Measurements from ENCODE around the gene CEP20. TPM values are rescaled to one million over a fixed set of nuclear protein-coding genes. Genes with fewer than 3 reads are reported as not detected.
"Not testable (repeated sequence)": the region's sequence is repeated elsewhere in the genome, so short reads cannot be mapped to it uniquely, and the experiment has no call there.

Gene CEP20, protein sequence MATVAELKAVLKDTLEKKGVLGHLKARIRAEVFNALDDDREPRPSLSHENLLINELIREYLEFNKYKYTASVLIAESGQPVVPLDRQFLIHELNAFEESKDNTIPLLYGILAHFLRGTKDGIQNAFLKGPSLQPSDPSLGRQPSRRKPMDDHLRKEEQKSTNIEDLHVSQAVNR
- 48.9 TPM for polyA plus RNA-seq (2013)

DNA sequence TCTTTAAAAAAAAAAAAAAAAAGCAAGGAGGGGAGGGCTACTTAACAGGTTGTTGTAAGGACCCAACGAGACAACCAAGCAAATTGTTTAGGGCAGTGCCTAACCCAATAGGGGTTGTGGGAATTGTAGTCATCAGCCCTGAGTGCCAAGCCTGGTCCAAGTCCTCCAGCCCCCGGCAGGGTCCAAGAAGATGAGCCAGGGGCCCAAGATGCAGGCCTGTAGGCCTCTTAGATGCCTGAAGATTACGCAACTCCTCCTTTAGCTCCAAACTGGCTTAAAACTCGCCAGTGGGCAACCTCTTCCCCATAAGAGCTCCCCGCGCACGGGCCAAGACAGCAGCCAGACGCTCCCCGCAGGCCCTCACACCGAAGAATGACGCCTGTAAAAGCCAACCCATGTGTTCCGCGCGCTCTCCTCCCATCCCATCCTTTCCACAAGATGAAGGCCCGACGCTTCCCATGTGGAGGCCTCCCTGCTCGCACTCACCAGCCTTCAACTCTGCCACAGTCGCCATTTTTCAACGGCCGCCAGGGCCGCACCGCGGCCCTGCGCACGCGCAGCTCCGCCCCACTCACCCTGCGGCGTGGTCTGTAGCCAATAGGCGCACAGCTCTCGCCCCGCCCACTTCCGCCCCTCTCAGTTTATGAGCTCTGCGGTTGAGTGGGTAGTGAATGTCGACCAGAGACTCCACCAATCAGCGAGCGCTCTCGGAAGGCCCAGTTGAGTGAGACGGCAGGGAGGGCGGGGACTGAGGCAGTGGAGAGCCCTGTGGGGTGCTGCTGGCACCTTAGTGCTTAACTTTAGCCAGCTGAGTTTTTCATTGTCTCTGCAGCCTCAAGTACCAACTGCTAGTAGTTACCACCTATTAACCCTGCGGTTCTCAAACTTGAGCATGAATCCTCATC lies at the start of gene CEP20:
TSS of gene CEP20 (minus strand) at position 532 of the 905 bp plus-strand sequence. CDS start at position 514, 18 bp downstream.
- Histone ChIP-seq H3K4me3 (ENCODE audit: control insufficient read depth in 1 of 7, extremely low read depth in 1 of 7, insufficient read depth in 4 of 7, low read depth in 2 of 7, low read length in 6 of 7) (peak within 1 kb of the TSS; percentile 87 to 99 (median 96)), H3K27me3 (replicated peaks in 2 of 5; ENCODE audit: control insufficient read depth in 4 of 5, insufficient read depth in 5 of 5, low read length in 4 of 5) (no peaks in the 10 kb centered on the region), H3K36me3 (ENCODE audit: control insufficient read depth in 4 of 4, insufficient read depth in 4 of 4, low read length in 3 of 4) (peaks cover 2 to 10% (median 4%) of the 10 kb centered on the region in 4 experiments), H3K9me3 (ENCODE audit: control extremely low read depth in 1 of 5, control insufficient read depth in 4 of 5, insufficient read depth in 2 of 5, low read depth in 1 of 5, low read length in 4 of 5) (no peaks in the 10 kb centered on the region), H3K27ac (ENCODE audit: insufficient read depth in 1 of 2, low read depth in 1 of 2, low read length in 2 of 2, poor library complexity in 1 of 2, severe bottlenecking in 2 of 2) (peak within 1 kb of the TSS; percentile 98), H3K4me1 (ENCODE audit: control extremely low read depth in 1 of 4, control insufficient read depth in 4 of 4, insufficient read depth in 4 of 4, low read length in 3 of 4) (peaks cover 8 to 33% (median 22%) of the 10 kb centered on the region in 4 experiments)
- CTCF ChIA-PET: interaction anchor here (0.5 to 4.4 kb wide), 12 partner anchors 8 to 240 kb away, joined by 3 to 28 read pairs (median 4); no protein-coding TSS in a partner anchor
- peak; percentile 99 to 100 (median 99) for DNase-seq
- WGBS (ENCODE audit: insufficient coverage): under 1% methylated on average over 33 of the region's 41 CpGs
- POLR2A ChIA-PET: interaction anchor here (0.9 to 1.8 kb wide), 4 partner anchors 62 to 174 kb away, joined by 4 to 8 read pairs (median 5); no protein-coding TSS in a partner anchor

DNA sequence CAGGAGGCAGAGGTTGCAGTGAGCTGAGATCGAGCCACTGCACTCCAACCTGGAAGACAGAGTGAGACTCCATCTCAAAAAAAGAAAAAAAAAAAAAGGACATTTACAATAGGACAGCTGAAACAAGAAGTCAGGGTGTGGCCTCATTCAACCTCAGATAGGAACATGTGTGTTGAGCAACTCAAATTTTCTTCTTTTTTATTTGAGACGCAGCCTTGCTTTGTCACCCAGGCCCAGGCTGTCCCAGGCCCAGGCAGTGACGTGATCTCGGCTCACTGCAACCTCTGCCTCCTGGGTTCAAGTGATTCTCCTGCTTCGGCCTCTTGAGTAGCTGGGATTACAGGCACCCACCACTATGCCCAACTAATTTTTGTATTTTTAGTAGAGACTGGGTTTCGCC lies 48.4 kb upstream of the CEP20 start:
- H3K4me1 ChIP-seq (ENCODE audit: control extremely low read depth in 1 of 4, control insufficient read depth in 4 of 4, insufficient read depth in 4 of 4, low read length in 3 of 4); H3K27ac ChIP-seq (ENCODE audit: insufficient read depth in 1 of 2, low read depth in 1 of 2, low read length in 2 of 2, poor library complexity in 1 of 2, severe bottlenecking in 2 of 2); H3K4me3 ChIP-seq (ENCODE audit: control insufficient read depth in 1 of 7, extremely low read depth in 1 of 7, insufficient read depth in 4 of 7, low read depth in 2 of 7, low read length in 6 of 7); H3K36me3 ChIP-seq (ENCODE audit: control insufficient read depth in 4 of 4, insufficient read depth in 4 of 4, low read length in 3 of 4); H3K27me3 ChIP-seq (replicated peaks in 2 of 5; ENCODE audit: control insufficient read depth in 4 of 5, insufficient read depth in 5 of 5, low read length in 4 of 5); H3K9me3 ChIP-seq (ENCODE audit: control extremely low read depth in 1 of 5, control insufficient read depth in 4 of 5, insufficient read depth in 2 of 5, low read depth in 1 of 5, low read length in 4 of 5); DNase-seq; POLR2A ChIA-PET: not testable (repeated sequence)
- CTCF ChIA-PET: interaction anchor here (1.7 kb wide), 1 partner anchor 11 kb away, joined by 4 read pairs; no protein-coding TSS in a partner anchor
- 98% methylated on average over 4 of the region's 6 CpGs for WGBS (ENCODE audit: insufficient coverage)

DNA sequence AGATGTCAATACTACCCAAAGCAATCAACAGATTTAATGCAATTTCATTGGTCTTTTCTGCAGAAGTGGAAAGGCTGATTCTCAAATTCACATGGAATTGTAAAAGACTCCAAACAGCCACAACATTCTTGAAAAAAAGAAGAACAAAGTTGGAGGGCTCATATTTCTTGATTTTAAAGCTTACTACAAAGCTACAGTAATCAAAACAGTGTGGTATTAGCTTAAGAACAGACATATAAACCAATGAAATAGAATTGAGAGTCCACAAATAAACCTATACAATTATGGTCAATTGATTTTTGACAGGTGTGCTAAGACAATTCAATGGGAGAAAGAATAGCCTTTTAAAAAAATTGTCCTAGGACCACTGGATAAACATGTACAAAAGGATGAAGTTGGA lies 46.6 kb upstream of the CEP20 start:
- Histone ChIP-seq H3K4me3 (ENCODE audit: control insufficient read depth in 1 of 7, extremely low read depth in 1 of 7, insufficient read depth in 4 of 7, low read depth in 2 of 7, low read length in 6 of 7) (no peak overlapping the region), H3K36me3 (ENCODE audit: control insufficient read depth in 4 of 4, insufficient read depth in 4 of 4, low read length in 3 of 4) (no peaks in the 10 kb centered on the region), H3K4me1 (ENCODE audit: control extremely low read depth in 1 of 4, control insufficient read depth in 4 of 4, insufficient read depth in 4 of 4, low read length in 3 of 4) (peaks cover 0 to 2% (median 0%) of the 10 kb centered on the region in 4 experiments), H3K27ac (ENCODE audit: insufficient read depth in 1 of 2, low read depth in 1 of 2, low read length in 2 of 2, poor library complexity in 1 of 2, severe bottlenecking in 2 of 2) (no peak overlapping the region), H3K9me3 (ENCODE audit: control extremely low read depth in 1 of 5, control insufficient read depth in 4 of 5, insufficient read depth in 2 of 5, low read depth in 1 of 5, low read length in 4 of 5) (no peaks in the 10 kb centered on the region), H3K27me3 (replicated peaks in 2 of 5; ENCODE audit: control insufficient read depth in 4 of 5, insufficient read depth in 5 of 5, low read length in 4 of 5) (no peaks in the 10 kb centered on the region)
- ChIA-PET POLR2A (no interaction called here), CTCF (no interaction called here)
- DNase-seq: no peak

DNA sequence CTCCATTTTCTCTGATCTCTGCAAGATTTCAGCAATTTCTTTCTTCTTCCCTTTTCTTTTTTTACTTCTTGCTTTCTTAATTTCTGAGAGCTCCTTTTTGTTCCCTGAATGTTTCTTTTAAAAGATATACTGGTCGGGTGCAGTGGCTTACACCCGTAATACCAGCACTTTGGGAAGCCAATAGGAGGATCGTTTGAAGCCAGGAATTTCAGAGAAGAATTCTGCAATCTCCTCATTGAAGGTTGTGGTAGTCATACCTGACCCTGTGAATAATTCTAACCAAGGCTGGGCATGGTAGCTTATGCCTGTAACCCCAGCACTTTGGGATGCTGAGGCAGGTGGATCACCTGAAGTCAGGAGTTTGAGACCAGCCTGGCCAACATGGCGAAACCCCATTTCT lies 45.4 kb upstream of the CEP20 start:
- Histone ChIP-seq H3K27ac (ENCODE audit: insufficient read depth in 1 of 2, low read depth in 1 of 2, low read length in 2 of 2, poor library complexity in 1 of 2, severe bottlenecking in 2 of 2) (no peak overlapping the region), H3K27me3 (replicated peaks in 2 of 5; ENCODE audit: control insufficient read depth in 4 of 5, insufficient read depth in 5 of 5, low read length in 4 of 5) (no peaks in the 10 kb centered on the region), H3K4me1 (ENCODE audit: control extremely low read depth in 1 of 4, control insufficient read depth in 4 of 4, insufficient read depth in 4 of 4, low read length in 3 of 4) (no peaks in the 10 kb centered on the region), H3K36me3 (ENCODE audit: control insufficient read depth in 4 of 4, insufficient read depth in 4 of 4, low read length in 3 of 4) (no peaks in the 10 kb centered on the region), H3K4me3 (ENCODE audit: control insufficient read depth in 1 of 7, extremely low read depth in 1 of 7, insufficient read depth in 4 of 7, low read depth in 2 of 7, low read length in 6 of 7) (no peak overlapping the region), H3K9me3 (ENCODE audit: control extremely low read depth in 1 of 5, control insufficient read depth in 4 of 5, insufficient read depth in 2 of 5, low read depth in 1 of 5, low read length in 4 of 5) (no peaks in the 10 kb centered on the region)
- WGBS (ENCODE audit: insufficient coverage): 93% methylated on average over 3 of the region's 4 CpGs
- ChIA-PET POLR2A (no interaction called here), CTCF (no interaction called here)
- DNase-seq: no peak

DNA sequence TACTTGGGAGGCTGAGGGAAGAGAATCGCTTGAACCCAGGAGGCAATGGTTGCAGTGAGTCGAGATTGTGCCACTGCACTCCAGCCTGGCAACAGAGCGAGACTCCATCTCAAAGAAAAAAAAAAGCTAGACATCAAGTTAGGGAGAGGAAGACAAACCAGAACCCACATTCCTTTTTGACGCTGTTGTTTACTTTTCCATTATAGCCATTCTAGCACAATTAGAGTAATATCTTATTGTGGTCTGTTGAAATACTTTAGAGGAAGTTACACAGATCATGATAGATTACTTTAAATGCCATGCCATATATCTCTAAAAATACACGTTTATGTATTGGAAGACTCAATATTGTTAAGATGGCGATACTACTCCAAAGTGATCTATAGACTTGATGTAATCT lies 44.5 kb upstream of the CEP20 start:
- WGBS (ENCODE audit: insufficient coverage): 100% methylated on average over 3 of the region's 6 CpGs
- ChIA-PET POLR2A (interaction anchor here (0.6 kb wide), 1 partner anchor 83 kb away, joined by 3 read pairs; no protein-coding TSS in a partner anchor), CTCF (no interaction called here)
- DNase-seq: no peak
- H3K4me1 ChIP-seq (ENCODE audit: control extremely low read depth in 1 of 4, control insufficient read depth in 4 of 4, insufficient read depth in 4 of 4, low read length in 3 of 4): no peaks in the 10 kb centered on the region
- H3K36me3 ChIP-seq (ENCODE audit: control insufficient read depth in 4 of 4, insufficient read depth in 4 of 4, low read length in 3 of 4): no peaks in the 10 kb centered on the region
- H3K27me3 ChIP-seq (replicated peaks in 2 of 5; ENCODE audit: control insufficient read depth in 4 of 5, insufficient read depth in 5 of 5, low read length in 4 of 5): no peaks in the 10 kb centered on the region
- H3K27ac ChIP-seq (ENCODE audit: insufficient read depth in 1 of 2, low read depth in 1 of 2, low read length in 2 of 2, poor library complexity in 1 of 2, severe bottlenecking in 2 of 2): no peak overlapping the region
- no peaks in the 10 kb centered on the region for H3K9me3 ChIP-seq (ENCODE audit: control extremely low read depth in 1 of 5, control insufficient read depth in 4 of 5, insufficient read depth in 2 of 5, low read depth in 1 of 5, low read length in 4 of 5)
- no peak overlapping the region for H3K4me3 ChIP-seq (ENCODE audit: control insufficient read depth in 1 of 7, extremely low read depth in 1 of 7, insufficient read depth in 4 of 7, low read depth in 2 of 7, low read length in 6 of 7)

DNA sequence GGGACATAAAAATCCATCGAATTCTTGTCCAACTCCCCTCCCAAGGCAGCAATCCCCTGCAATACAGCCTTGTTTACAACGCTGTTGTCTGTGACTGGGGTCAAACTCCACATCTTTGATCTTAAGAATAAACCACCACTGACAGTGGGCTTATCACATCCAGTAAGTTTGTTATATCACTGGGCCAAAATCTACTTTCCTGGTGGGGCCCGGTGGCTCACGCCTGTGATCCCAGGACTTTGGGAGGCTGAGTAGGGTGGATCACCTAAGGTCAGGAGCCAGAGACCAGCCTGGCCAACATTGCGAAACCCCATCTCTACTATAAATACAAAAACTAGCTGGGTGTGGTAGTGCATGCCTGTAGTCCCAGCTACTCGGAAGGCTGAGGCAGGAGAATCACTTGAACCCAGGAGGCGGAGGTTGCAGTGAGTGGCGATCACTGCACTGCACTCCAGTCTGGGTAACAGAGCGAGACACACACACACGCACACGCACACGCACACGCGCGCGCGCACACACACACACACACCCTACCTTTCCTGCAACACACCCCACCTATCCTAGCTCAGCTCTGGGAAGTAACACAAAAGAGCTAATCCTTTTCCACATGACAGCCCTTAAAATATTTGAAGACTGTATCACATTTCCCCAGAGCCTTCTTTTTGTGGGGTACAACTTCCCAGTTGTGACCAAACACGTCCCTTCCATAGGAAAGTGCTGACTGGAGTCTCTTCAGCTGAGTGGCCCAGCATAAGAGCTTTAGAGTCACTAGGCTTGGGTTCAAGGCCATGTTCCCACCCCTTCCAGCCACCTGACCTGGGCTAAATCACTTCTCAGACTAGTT lies 40.1 kb upstream of the CEP20 start:
- no peak for DNase-seq
- ChIA-PET POLR2A (no interaction called here), CTCF (interaction anchor here (1.4 kb wide), 1 partner anchor 12 kb away, joined by 3 read pairs; no protein-coding TSS in a partner anchor)
- no peak overlapping the region for H3K27ac ChIP-seq (ENCODE audit: insufficient read depth in 1 of 2, low read depth in 1 of 2, low read length in 2 of 2, poor library complexity in 1 of 2, severe bottlenecking in 2 of 2)
- no peaks in the 10 kb centered on the region for H3K36me3 ChIP-seq (ENCODE audit: control insufficient read depth in 4 of 4, insufficient read depth in 4 of 4, low read length in 3 of 4)
- no peaks in the 10 kb centered on the region for H3K27me3 ChIP-seq (replicated peaks in 2 of 5; ENCODE audit: control insufficient read depth in 4 of 5, insufficient read depth in 5 of 5, low read length in 4 of 5)
- no peak overlapping the region for H3K4me3 ChIP-seq (ENCODE audit: control insufficient read depth in 1 of 7, extremely low read depth in 1 of 7, insufficient read depth in 4 of 7, low read depth in 2 of 7, low read length in 6 of 7)
- WGBS (ENCODE audit: insufficient coverage): 97% methylated on average over 11 of the region's 18 CpGs
- H3K9me3 ChIP-seq (ENCODE audit: control extremely low read depth in 1 of 5, control insufficient read depth in 4 of 5, insufficient read depth in 2 of 5, low read depth in 1 of 5, low read length in 4 of 5): no peaks in the 10 kb centered on the region
- no peaks in the 10 kb centered on the region for H3K4me1 ChIP-seq (ENCODE audit: control extremely low read depth in 1 of 4, control insufficient read depth in 4 of 4, insufficient read depth in 4 of 4, low read length in 3 of 4)
